A549 (cell line): Measurements from ENCODE around the gene HMCN1.

Experiments used
- CBX2 ChIP-seq: fragments of 200-600 bp; sonication (generic); IDR thresholded peaks from 2 replicates; pipeline ENCODE4 v1.6.1; 2016; ENCODE audit warnings: low read depth, mild to moderate bottlenecking, borderline replicate concordance
- CBX8 ChIP-seq: fragments of 200-600 bp; sonication (generic); IDR thresholded peaks from 2 replicates; pipeline ENCODE4 v1.6.1; 2016
- CEBPB ChIP-seq, 2 experiments: fragments of >200 bp in 1 of 2; sonication (Bioruptor Twin) in 1 of 2; formaldehyde crosslinking in 1 of 2; IDR thresholded peaks; 2 replicates each; pipeline ENCODE4 v1.6.1; 2012 to 2016
- CHD4 ChIP-seq: fragments of 200-600 bp; sonication (generic); IDR thresholded peaks from 2 replicates; pipeline ENCODE4 v1.6.1; 2016; ENCODE audit warnings: antibody characterized with exemption, mild to moderate bottlenecking, borderline replicate concordance
- KDM1A ChIP-seq: fragments of 200-600 bp; sonication (generic); IDR thresholded peaks from 2 replicates; pipeline ENCODE4 v1.6.1; 2016; ENCODE audit warnings: low read depth, mild to moderate bottlenecking
- MAFK ChIP-seq: fragments of 450-650 bp; IDR thresholded peaks from 2 replicates; pipeline ENCODE4 v1.6.1; 2014; ENCODE audit not compliant: partially characterized antibody
- PHF8 ChIP-seq: fragments of 200-600 bp; sonication (generic); IDR thresholded peaks from 2 replicates; pipeline ENCODE4 v1.6.1; 2016; ENCODE audit warnings: low read depth, mild to moderate bottlenecking, antibody characterized with exemption, moderate library complexity, borderline replicate concordance
- POLR2A ChIP-seq: IDR thresholded peaks from 2 replicates; pipeline ENCODE4 v1.6.1; 2012; ENCODE audit warnings: mild to moderate bottlenecking, low read length
- SREBF2 ChIP-seq: fragments of 450-650 bp; IDR thresholded peaks from 2 replicates; pipeline ENCODE4 v1.6.1; 2014; ENCODE audit warnings: mild to moderate bottlenecking, moderate library complexity
- TP53 ChIP-seq: fragments of 250-450 bp; sonication (Bioruptor Pico); IDR thresholded peaks from 2 replicates; pipeline ENCODE4 v1.5.0; 2021; ENCODE audit warnings: mild to moderate bottlenecking, moderate library complexity
- ZC3H11A ChIP-seq: fragments of 450-650 bp; IDR thresholded peaks from 2 replicates; pipeline ENCODE4 v1.6.1; 2014; ENCODE audit warnings: antibody characterized with exemption, mild to moderate bottlenecking
- TF ChIP-seq, protein P1 (sequence below): fragments of >200 bp; sonication (Bioruptor Twin); formaldehyde crosslinking; IDR thresholded peaks from 3 replicates; pipeline ENCODE4 v1.5.1; 2016
- TF ChIP-seq, protein P2 (sequence below): fragments of 250-450 bp; sonication (Bioruptor Pico); IDR thresholded peaks from 2 replicates; pipeline ENCODE4 v1.5.0; 2021; ENCODE audit warnings: mild to moderate bottlenecking, moderate library complexity, borderline replicate concordance

DNA sequence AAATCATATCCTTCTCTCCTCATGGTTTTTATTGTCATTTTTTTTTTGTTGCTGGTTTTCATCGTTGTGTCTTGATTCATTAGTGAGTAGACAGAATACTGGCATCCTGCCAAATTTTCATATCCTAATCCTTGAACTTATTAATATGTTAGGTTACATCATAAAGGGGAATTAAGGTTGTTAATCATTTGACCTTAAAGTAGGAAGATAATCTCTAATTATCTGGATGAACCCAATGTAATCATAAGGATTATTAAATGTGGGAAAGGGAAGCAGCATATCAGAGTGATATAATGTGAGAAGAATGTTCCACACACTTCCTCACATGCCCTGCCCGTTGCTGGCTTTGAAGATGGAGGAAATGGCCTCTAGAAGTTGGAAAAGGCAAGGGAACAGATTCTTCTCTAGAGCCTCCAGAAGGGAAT, 299.7 kb downstream of the HMCN1 start:
- TF ChIP-seq, protein P1, sequence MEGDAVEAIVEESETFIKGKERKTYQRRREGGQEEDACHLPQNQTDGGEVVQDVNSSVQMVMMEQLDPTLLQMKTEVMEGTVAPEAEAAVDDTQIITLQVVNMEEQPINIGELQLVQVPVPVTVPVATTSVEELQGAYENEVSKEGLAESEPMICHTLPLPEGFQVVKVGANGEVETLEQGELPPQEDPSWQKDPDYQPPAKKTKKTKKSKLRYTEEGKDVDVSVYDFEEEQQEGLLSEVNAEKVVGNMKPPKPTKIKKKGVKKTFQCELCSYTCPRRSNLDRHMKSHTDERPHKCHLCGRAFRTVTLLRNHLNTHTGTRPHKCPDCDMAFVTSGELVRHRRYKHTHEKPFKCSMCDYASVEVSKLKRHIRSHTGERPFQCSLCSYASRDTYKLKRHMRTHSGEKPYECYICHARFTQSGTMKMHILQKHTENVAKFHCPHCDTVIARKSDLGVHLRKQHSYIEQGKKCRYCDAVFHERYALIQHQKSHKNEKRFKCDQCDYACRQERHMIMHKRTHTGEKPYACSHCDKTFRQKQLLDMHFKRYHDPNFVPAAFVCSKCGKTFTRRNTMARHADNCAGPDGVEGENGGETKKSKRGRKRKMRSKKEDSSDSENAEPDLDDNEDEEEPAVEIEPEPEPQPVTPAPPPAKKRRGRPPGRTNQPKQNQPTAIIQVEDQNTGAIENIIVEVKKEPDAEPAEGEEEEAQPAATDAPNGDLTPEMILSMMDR: no peak
- TF ChIP-seq POLR2A (no peak), PHF8 (no peak), CBX8 (no peak), ZC3H11A (no peak), CBX2 (no peak), CHD4 (no peak), KDM1A (no peak), TP53 (CRISPR knock-in tag) (no peak), CEBPB (IDR thresholded peaks at IDR 0.05) (no peak), MAFK (no peak), SREBF2 (no peak)
- TF ChIP-seq, protein P2, sequence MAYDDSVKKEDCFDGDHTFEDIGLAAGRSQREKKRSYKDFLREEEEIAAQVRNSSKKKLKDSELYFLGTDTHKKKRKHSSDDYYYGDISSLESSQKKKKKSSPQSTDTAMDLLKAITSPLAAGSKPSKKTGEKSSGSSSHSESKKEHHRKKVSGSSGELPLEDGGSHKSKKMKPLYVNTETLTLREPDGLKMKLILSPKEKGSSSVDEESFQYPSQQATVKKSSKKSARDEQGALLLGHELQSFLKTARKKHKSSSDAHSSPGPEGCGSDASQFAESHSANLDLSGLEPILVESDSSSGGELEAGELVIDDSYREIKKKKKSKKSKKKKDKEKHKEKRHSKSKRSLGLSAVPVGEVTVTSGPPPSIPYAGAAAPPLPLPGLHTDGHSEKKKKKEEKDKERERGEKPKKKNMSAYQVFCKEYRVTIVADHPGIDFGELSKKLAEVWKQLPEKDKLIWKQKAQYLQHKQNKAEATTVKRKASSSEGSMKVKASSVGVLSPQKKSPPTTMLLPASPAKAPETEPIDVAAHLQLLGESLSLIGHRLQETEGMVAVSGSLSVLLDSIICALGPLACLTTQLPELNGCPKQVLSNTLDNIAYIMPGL: no peak
